Neural progenitor cell (in vitro differentiated cells): ENCODE measurements around the gene RBM34.

Source experiments
- EZH2 ChIP-seq: fragments of 200-600 bp; sonication (generic); IDR thresholded peaks from 2 replicates; pipeline ENCODE4 v1.6.1; 2017; ENCODE audit warnings: antibody characterized with exemption, mild to moderate bottlenecking, moderate library complexity
- TF ChIP-seq, protein P1 (sequence below): fragments of 200-600 bp; sonication (generic); IDR thresholded peaks from 2 replicates; pipeline ENCODE4 v1.5.1; 2017; ENCODE audit warnings: antibody characterized with exemption, mild to moderate bottlenecking

DNA sequence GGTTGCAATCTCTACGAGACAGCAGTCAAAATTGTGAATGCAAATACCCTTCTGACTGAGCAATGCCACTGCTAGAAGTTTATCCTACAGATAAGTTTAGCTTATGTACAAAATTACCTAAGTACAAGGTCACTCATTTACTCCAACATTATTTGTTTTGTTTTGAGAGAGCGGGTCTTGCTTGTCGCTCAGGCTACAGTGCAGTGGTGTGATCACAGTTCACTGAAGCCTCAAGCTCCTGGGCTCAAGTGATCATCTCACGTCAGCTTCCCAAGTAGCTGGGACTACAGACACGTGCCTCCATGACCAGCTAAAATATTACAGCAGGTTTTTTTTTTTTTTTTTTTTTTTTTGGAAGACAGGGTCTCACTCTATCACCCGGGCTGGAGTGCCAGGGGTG, 15.4 kb downstream of the RBM34 start:
- TF ChIP-seq EZH2: no peak
- TF ChIP-seq, protein P1, sequence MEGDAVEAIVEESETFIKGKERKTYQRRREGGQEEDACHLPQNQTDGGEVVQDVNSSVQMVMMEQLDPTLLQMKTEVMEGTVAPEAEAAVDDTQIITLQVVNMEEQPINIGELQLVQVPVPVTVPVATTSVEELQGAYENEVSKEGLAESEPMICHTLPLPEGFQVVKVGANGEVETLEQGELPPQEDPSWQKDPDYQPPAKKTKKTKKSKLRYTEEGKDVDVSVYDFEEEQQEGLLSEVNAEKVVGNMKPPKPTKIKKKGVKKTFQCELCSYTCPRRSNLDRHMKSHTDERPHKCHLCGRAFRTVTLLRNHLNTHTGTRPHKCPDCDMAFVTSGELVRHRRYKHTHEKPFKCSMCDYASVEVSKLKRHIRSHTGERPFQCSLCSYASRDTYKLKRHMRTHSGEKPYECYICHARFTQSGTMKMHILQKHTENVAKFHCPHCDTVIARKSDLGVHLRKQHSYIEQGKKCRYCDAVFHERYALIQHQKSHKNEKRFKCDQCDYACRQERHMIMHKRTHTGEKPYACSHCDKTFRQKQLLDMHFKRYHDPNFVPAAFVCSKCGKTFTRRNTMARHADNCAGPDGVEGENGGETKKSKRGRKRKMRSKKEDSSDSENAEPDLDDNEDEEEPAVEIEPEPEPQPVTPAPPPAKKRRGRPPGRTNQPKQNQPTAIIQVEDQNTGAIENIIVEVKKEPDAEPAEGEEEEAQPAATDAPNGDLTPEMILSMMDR: no peak
